HepG2 (cell line): Measurements from ENCODE around the gene CCDC106. TPM values are rescaled to one million over a fixed set of nuclear protein-coding genes. Genes with fewer than 3 reads are reported as not detected.

Experiments used
- ELF3 ChIP-seq: IDR thresholded peaks from 2 replicates; pipeline ENCODE4 v1.6.1; 2016; ENCODE audit warnings: missing genetic modification reagents, missing compliant biosample characterization
- FOXA3 ChIP-seq: IDR thresholded peaks from 2 replicates; pipeline ENCODE4 v1.6.1; 2016; ENCODE audit warnings: missing genetic modification reagents, missing compliant biosample characterization
- GATAD1 ChIP-seq: IDR thresholded peaks from 2 replicates; pipeline ENCODE4 v1.6.1; 2016; ENCODE audit warnings: missing genetic modification reagents, missing compliant biosample characterization
- GFI1 ChIP-seq: sonication (generic); formaldehyde crosslinking; IDR thresholded peaks from 2 replicates; pipeline ENCODE4 v1.5.0; 2020; ENCODE audit warnings: missing genetic modification reagents, mild to moderate bottlenecking, borderline replicate concordance
- HOXA3 ChIP-seq: sonication (generic); formaldehyde crosslinking; IDR thresholded peaks from 2 replicates; pipeline ENCODE4 v1.5.0; 2020; ENCODE audit warnings: missing genetic modification reagents
- KLF9 ChIP-seq: IDR thresholded peaks from 2 replicates; pipeline ENCODE4 v1.6.1; 2016; ENCODE audit warnings: low read depth
- MAZ ChIP-seq, 2 experiments: sonication (generic) in 1 of 2; formaldehyde crosslinking in 1 of 2; IDR thresholded peaks; 2 replicates each; pipeline versions ENCODE4 v1.5.0 to v1.6.1; 2012 to 2020; ENCODE audit warnings: low read depth in 2 of 2, mild to moderate bottlenecking in 2 of 2, borderline replicate concordance in 1 of 2, improper control_type of control experiment in 1 of 2, low read length in 1 of 2, missing genetic modification reagents in 1 of 2, moderate library complexity in 1 of 2
- MLX ChIP-seq: IDR thresholded peaks from 2 replicates; pipeline ENCODE4 v1.6.1; 2016
- MXD3 ChIP-seq: IDR thresholded peaks from 2 replicates; pipeline ENCODE4 v1.6.1; 2016; ENCODE audit warnings: mild to moderate bottlenecking, missing biosample characterization, missing genetic modification reagents
- MYC ChIP-seq: sonication (generic); formaldehyde crosslinking; IDR thresholded peaks from 2 replicates; pipeline ENCODE4 v1.9.0; 2021; ENCODE audit warnings: missing genetic modification reagents, borderline replicate concordance
- NR2F1 ChIP-seq, 2 experiments: fragments of 450-650 bp in 1 of 2; formaldehyde crosslinking in 1 of 2; IDR thresholded peaks; 2 replicates each; pipeline versions ENCODE4 v1.5.0 to v1.6.1; 2016 to 2020; ENCODE audit warnings: mild to moderate bottlenecking in 1 of 2, missing compliant biosample characterization in 1 of 2, missing genetic modification reagents in 1 of 2, moderate library complexity in 1 of 2
- PATZ1 ChIP-seq: sonication (generic); formaldehyde crosslinking; IDR thresholded peaks from 2 replicates; pipeline ENCODE4 v1.4.0; 2020; ENCODE audit warnings: missing genetic modification reagents
- PAWR ChIP-seq: sonication (generic); formaldehyde crosslinking; IDR thresholded peaks from 2 replicates; pipeline ENCODE4 v1.4.0; 2020; ENCODE audit warnings: missing genetic modification reagents, mild to moderate bottlenecking, borderline replicate concordance
- POLR2G ChIP-seq: fragments of 200-400 bp; formaldehyde crosslinking; IDR thresholded peaks from 2 replicates; pipeline ENCODE4 v1.6.1; 2018; ENCODE audit warnings: mild to moderate bottlenecking, low read depth, low read length, moderate library complexity
- RNF2 ChIP-seq: fragments of 450-650 bp; conservative IDR thresholded peaks from 2 replicates; pipeline ENCODE4 v1.6.1; 2016; ENCODE audit warnings: low read depth
- TBP ChIP-seq: sonication (generic); formaldehyde crosslinking; IDR thresholded peaks from 2 replicates; pipeline ENCODE4 v1.5.0; 2020; ENCODE audit warnings: missing genetic modification reagents
- TCF12 ChIP-seq, 2 experiments: fragments of 450-650 bp in 1 of 2; sonication (generic) in 1 of 2; formaldehyde crosslinking in 1 of 2; IDR thresholded peaks; 2 replicates each; pipeline versions ENCODE4 v1.6.1 to v1.8.0; 2017 to 2022; ENCODE audit warnings: antibody characterized with exemption in 1 of 2, mild to moderate bottlenecking in 1 of 2, missing genetic modification reagents in 1 of 2, moderate library complexity in 1 of 2
- ZBTB39 ChIP-seq: sonication (generic); formaldehyde crosslinking; IDR thresholded peaks from 2 replicates; pipeline ENCODE4 v1.5.0; 2020; ENCODE audit warnings: missing genetic modification reagents
- ZFP36L2 ChIP-seq: sonication (generic); formaldehyde crosslinking; IDR thresholded peaks from 2 replicates; pipeline ENCODE4 v1.4.0; 2020; ENCODE audit warnings: missing genetic modification reagents
- ZMYM3 ChIP-seq: sonication (generic); formaldehyde crosslinking; IDR thresholded peaks from 2 replicates; pipeline ENCODE4 v1.5.1; 2020; ENCODE audit warnings: mild to moderate bottlenecking, missing genetic modification reagents
- ZNF761 ChIP-seq: sonication (generic); formaldehyde crosslinking; conservative IDR thresholded peaks from 2 replicates; pipeline ENCODE4 v1.4.0; 2020; ENCODE audit warnings: mild to moderate bottlenecking, missing genetic modification reagents
- ZNF782 ChIP-seq: sonication (generic); formaldehyde crosslinking; IDR thresholded peaks from 2 replicates; pipeline ENCODE4 v1.4.0; 2020; ENCODE audit warnings: missing genetic modification reagents, mild to moderate bottlenecking, borderline replicate concordance
- ZNF839 ChIP-seq: sonication (generic); formaldehyde crosslinking; IDR thresholded peaks from 2 replicates; pipeline ENCODE4 v1.4.0; 2020; ENCODE audit warnings: missing genetic modification reagents, mild to moderate bottlenecking, borderline replicate concordance
- ZNF841 ChIP-seq: sonication (generic); formaldehyde crosslinking; IDR thresholded peaks from 2 replicates; pipeline ENCODE4 v1.8.1; 2023; ENCODE audit warnings: missing genetic modification reagents, borderline replicate concordance
- polyA plus RNA-seq, 8 experiments: library from polyadenylated mRNA; depleted of rRNA in 3 of 8; stranded (reverse) in 7 of 8; unstranded in 1 of 8; fragments of >200 nt; fragmentation: Illumina TruSeq in 4 of 8; extraction: Trizol in 4 of 8; gene quantifications; 2 replicates each; pipeline versions ENCODE4 v1.2.1 to v1.2.3, GENCODE V29; 2011 to 2016; ENCODE audit warnings: low read depth in 4 of 8, missing spikeins in 1 of 8, mixed read lengths in 1 of 8; ENCODE audit not compliant: insufficient read depth in 1 of 8
- total RNA-seq, 5 experiments: library from RNA; depleted of rRNA; stranded (reverse); fragments of >200 nt; fragmentation: Illumina TruSeq; extraction: Trizol; gene quantifications; 2 replicates each; pipeline ENCODE4 v1.2.3, GENCODE V29; 2016; ENCODE audit warnings: low read depth in 1 of 5

Gene CCDC106
- total and polyA plus RNA-seq, 2 of the 13 experiments (the other 11 are each of a cell fraction or from before 2014, with no cell fraction given): 4.7 to 8.8 TPM

- TF ChIP-seq MAZ (IDR thresholded peaks at IDR 0.05; ENCODE audit: borderline replicate concordance, low read depth, low read length): peak; percentile 88
- TF ChIP-seq MAZ (CRISPR knock-in tag; IDR thresholded peaks at IDR 0.05; ENCODE audit: low read depth): no peak; the same call in 1 of the 2 replicates
- TF ChIP-seq ZBTB39 (CRISPR knock-in tag): no peak
- TF ChIP-seq ZNF782 (CRISPR knock-in tag): no peak
- TF ChIP-seq ELF3 (CRISPR knock-in tag): no peak
- no peak for TF ChIP-seq GATAD1 (CRISPR knock-in tag)
- TF ChIP-seq ZMYM3 (CRISPR knock-in tag): peak; percentile 58; the same call in 1 of the 2 replicates
- TF ChIP-seq RNF2: 0 out of 2 replicates have a peak, but pooled peaks have one; percentile 18
- TF ChIP-seq ZNF761 (CRISPR knock-in tag): 0 out of 2 replicates have a peak, but pooled peaks have one; percentile 42
- peak; percentile 52; the same call in 1 of the 2 replicates for TF ChIP-seq PATZ1
- TF ChIP-seq HOXA3 (CRISPR knock-in tag): peak; percentile 91
- TF ChIP-seq TCF12 (IDR thresholded peaks at IDR 0.05): no peak
- TF ChIP-seq TCF12 (CRISPR knock-in tag; IDR thresholded peaks at IDR 0.05): no peak
- TF ChIP-seq POLR2G: peak; percentile 19; the same call in 1 of the 2 replicates
- TF ChIP-seq ZFP36L2 (CRISPR knock-in tag): no peak
- TF ChIP-seq ZNF841 (CRISPR knock-in tag): no peak; the same call in 1 of the 2 replicates
- peak; percentile 59; the same call in 1 of the 2 replicates for TF ChIP-seq MYC (CRISPR knock-in tag)
- no peak for TF ChIP-seq KLF9 (CRISPR knock-in tag)
- TF ChIP-seq PAWR (CRISPR knock-in tag): no peak
- TF ChIP-seq ZNF839: 0 out of 2 replicates have a peak, but pooled peaks have one; percentile 61
- no peak for TF ChIP-seq TBP (CRISPR knock-in tag)
- no peak for TF ChIP-seq MLX (CRISPR knock-in tag)
- TF ChIP-seq GFI1 (CRISPR knock-in tag): no peak
- TF ChIP-seq NR2F1 (CRISPR knock-in tag; IDR thresholded peaks at IDR 0.05): no peak
- TF ChIP-seq MXD3 (CRISPR knock-in tag): 0 out of 2 replicates have a peak, but pooled peaks have one; percentile 46
- 0 out of 2 replicates have a peak, but pooled peaks have one; percentile 15 for TF ChIP-seq FOXA3 (CRISPR knock-in tag)
Observed at GRCh38 chr19:55599842-55600661, 48.0 kb upstream of the CCDC106 start, which contains the start of gene ZNF524 (continued).
